ENCODE data around the gene UBAP2. TPM values are rescaled to one million over a fixed set of nuclear protein-coding genes. Genes with fewer than 3 reads are reported as not detected.
"Not testable (repeated sequence)": the region's sequence is repeated elsewhere in the genome, so short reads cannot be mapped to it uniquely, and the experiment has no call there.

Gene UBAP2
- total RNA-seq, 4 donors from 2014 or later, result 27.2 to 52.5 (median 32.9) TPM

- no peak for DNase-seq (ENCODE audit: low spot score in 2 of 2)
- TF ChIP-seq POLR2AphosphoS5 (IDR thresholded peaks at IDR 0.05) (no peak), EP300 (IDR thresholded peaks at IDR 0.05) (no peak), POLR2A (IDR thresholded peaks at IDR 0.05) (no peak), CTCF (IDR thresholded peaks at IDR 0.05) (no peak)
- no peak overlapping the region for H3K4me3 ChIP-seq
- no peak overlapping the region for H3K27ac ChIP-seq
- 86% methylated on average over 5 of the region's 5 CpGs for WGBS
- no peaks in the 10 kb centered on the region for H3K4me1 ChIP-seq
- no peaks in the 10 kb centered on the region for H3K27me3 ChIP-seq
- H3K36me3 ChIP-seq, result no peaks in the 10 kb centered on the region
- no peaks in the 10 kb centered on the region for H3K9me3 ChIP-seq
Observed at GRCh38 chr9:34025811-34026210, 22.9 kb downstream of the UBAP2 start.

DNA sequence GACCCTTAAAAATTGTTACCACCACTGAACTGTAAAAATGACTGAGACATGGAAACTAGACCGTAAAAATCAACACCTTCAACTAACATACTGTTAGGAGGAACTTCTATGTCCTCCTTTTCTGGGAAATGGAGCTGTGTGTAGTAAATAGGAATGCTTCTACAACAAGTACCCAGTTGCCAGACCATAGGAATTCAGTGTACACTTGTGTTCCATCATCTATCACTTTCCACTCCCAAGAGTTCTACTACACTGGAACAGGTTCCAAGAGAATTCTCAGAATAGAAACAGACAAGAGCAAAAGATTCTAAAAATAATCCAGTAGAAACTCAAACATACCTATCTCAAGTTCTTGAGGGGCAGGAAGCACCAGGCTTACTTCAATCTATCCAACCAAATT, 23.6 kb downstream of the UBAP2 start:
- Histone ChIP-seq H3K4me1 (no peaks in the 10 kb centered on the region), H3K27me3 (no peaks in the 10 kb centered on the region), H3K9me3 (no peaks in the 10 kb centered on the region), H3K27ac (no peak overlapping the region), H3K36me3 (no peaks in the 10 kb centered on the region), H3K4me3 (no peak overlapping the region)
- 95% methylated on average over 1 of the region's 1 CpG for WGBS
- TF ChIP-seq CTCF (IDR thresholded peaks at IDR 0.05) (no peak), EP300 (IDR thresholded peaks at IDR 0.05) (no peak), POLR2AphosphoS5 (IDR thresholded peaks at IDR 0.05) (no peak), POLR2A (IDR thresholded peaks at IDR 0.05) (no peak)
- DNase-seq (ENCODE audit: low spot score in 2 of 2), result no peak

- not testable (repeated sequence) for H3K27ac ChIP-seq, H3K27me3 ChIP-seq, H3K4me1 ChIP-seq, H3K36me3 ChIP-seq, H3K4me3 ChIP-seq, H3K9me3 ChIP-seq
- DNase-seq (ENCODE audit: low spot score in 2 of 2), result peak in 1 of 2 donors; percentile 50
- 93% methylated on average over 9 of the region's 9 CpGs for WGBS
Observed at GRCh38 chr9:34024476-34024875, 24.2 kb downstream of the UBAP2 start.

- Histone ChIP-seq H3K9me3 (no peaks in the 10 kb centered on the region), H3K27ac (no peak overlapping the region), H3K27me3 (no peaks in the 10 kb centered on the region), H3K36me3 (peaks cover 29% of the 10 kb centered on the region), H3K4me3 (no peak overlapping the region), H3K4me1 (no peaks in the 10 kb centered on the region)
- DNase-seq (ENCODE audit: low spot score in 2 of 2), result no peak
- no peak for TF ChIP-seq EP300 (IDR thresholded peaks at IDR 0.05)
- TF ChIP-seq CTCF (IDR thresholded peaks at IDR 0.05), result no peak
- TF ChIP-seq POLR2A (IDR thresholded peaks at IDR 0.05), result no peak
- TF ChIP-seq POLR2AphosphoS5 (IDR thresholded peaks at IDR 0.05), result no peak
- whole genome bisulfite sequencing, result 84% methylated on average over 4 of the region's 4 CpGs
Observed at GRCh38 chr9:34016149-34016548, 32.5 kb downstream of the UBAP2 start.

DNA sequence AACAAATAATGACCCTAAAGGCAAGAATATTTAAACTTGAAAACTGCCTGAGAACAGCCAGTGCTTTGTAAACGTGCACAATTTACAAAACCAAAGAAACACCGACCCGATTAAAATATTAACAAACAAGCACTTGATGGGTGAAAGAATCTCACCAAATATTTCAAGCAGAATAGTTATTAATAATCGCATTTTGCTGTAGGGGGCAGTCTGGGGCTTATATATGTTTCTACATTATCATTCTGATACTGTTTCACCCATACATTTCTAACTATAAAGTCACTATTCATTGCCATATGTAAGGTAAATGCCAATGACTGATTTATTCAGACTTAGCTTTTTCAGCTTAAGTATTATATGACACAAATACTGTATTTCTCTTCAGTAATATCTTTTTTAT, 37.7 kb downstream of the UBAP2 start:
- Histone ChIP-seq H3K4me1 (no peaks in the 10 kb centered on the region), H3K27me3 (no peaks in the 10 kb centered on the region), H3K36me3 (peaks cover 52% of the 10 kb centered on the region), H3K9me3 (no peaks in the 10 kb centered on the region), H3K4me3 (no peak overlapping the region), H3K27ac (no peak overlapping the region)
- no peak for DNase-seq (ENCODE audit: low spot score in 2 of 2)
- 80% methylated on average over 4 of the region's 4 CpGs for WGBS
- TF ChIP-seq CTCF (IDR thresholded peaks at IDR 0.05) (no peak), POLR2A (IDR thresholded peaks at IDR 0.05) (no peak), POLR2AphosphoS5 (IDR thresholded peaks at IDR 0.05) (no peak), EP300 (IDR thresholded peaks at IDR 0.05) (no peak)

DNA sequence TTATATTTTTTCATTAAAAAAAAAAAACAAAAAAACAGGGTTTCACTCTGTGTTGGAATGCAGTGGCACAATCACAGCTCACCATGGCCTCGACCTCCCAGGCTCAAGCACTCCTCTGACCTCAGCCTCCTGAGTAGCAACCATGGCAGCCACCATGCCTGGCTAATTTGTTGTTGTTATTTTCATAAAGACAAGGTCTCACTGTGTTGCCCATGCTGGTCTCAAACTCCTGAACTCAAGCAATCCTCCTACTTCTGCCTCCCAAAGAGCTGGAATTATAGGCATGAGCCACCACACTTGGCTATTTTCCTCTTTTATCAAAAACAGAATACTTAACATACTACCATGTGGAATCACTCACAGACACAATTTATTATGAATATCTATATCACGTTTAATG, 46.7 kb downstream of the UBAP2 start:
- no peaks in the 10 kb centered on the region for H3K9me3 ChIP-seq
- DNase-seq (ENCODE audit: low spot score in 2 of 2), result no peak
- H3K36me3 ChIP-seq, result peaks cover 28% of the 10 kb centered on the region
- no peak overlapping the region for H3K4me3 ChIP-seq
- no peaks in the 10 kb centered on the region for H3K4me1 ChIP-seq
- H3K27me3 ChIP-seq, result no peaks in the 10 kb centered on the region
- no peak overlapping the region for H3K27ac ChIP-seq
- TF ChIP-seq CTCF (IDR thresholded peaks at IDR 0.05), result no peak
- TF ChIP-seq POLR2A (IDR thresholded peaks at IDR 0.05), result no peak
- no peak for TF ChIP-seq POLR2AphosphoS5 (IDR thresholded peaks at IDR 0.05)
- no peak for TF ChIP-seq EP300 (IDR thresholded peaks at IDR 0.05)
- WGBS, result 87% methylated on average over 2 of the region's 2 CpGs

Data from suprapubic skin (tissue), 4 donors.